ENCODE measurements around the gene CIT. TPM values are rescaled to one million over a fixed set of nuclear protein-coding genes. Genes with fewer than 3 reads are reported as not detected.
"Not testable (repeated sequence)": the region's sequence is repeated elsewhere in the genome, so short reads cannot be mapped to it uniquely, and the experiment has no call there.

Gene CIT
- polyA plus RNA-seq, 3 donors: 0.03 TPM; not detected in 2

DNA sequence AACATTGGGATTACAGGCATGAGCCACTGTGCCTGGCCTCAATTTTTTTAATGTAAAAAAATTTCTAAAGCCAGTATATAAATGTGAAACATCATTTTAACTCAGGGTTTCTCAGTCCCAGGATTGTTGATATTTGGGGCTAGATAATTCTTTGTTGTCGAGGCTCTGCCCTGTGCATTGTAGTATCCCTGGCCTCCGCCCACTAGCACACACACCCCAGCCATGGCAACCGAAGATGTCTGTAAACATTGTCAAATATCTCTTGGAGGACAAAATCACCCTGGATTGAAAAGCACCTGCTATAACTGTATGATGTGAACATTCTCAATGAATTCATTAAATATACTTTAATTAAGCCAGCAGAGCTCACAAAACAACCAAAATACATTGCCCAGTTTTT lies 8.4 kb upstream of the CIT start:
- H3K4me1 ChIP-seq (ENCODE audit: control insufficient read depth in 1 of 2, insufficient read depth in 2 of 2, low read length in 2 of 2): no peaks in the 10 kb centered on the region
- TF ChIP-seq, protein P1, sequence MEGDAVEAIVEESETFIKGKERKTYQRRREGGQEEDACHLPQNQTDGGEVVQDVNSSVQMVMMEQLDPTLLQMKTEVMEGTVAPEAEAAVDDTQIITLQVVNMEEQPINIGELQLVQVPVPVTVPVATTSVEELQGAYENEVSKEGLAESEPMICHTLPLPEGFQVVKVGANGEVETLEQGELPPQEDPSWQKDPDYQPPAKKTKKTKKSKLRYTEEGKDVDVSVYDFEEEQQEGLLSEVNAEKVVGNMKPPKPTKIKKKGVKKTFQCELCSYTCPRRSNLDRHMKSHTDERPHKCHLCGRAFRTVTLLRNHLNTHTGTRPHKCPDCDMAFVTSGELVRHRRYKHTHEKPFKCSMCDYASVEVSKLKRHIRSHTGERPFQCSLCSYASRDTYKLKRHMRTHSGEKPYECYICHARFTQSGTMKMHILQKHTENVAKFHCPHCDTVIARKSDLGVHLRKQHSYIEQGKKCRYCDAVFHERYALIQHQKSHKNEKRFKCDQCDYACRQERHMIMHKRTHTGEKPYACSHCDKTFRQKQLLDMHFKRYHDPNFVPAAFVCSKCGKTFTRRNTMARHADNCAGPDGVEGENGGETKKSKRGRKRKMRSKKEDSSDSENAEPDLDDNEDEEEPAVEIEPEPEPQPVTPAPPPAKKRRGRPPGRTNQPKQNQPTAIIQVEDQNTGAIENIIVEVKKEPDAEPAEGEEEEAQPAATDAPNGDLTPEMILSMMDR (IDR thresholded peaks at IDR 0.05): no peak
- Mint-ChIP-seq H3K36me3 (no peaks in the 10 kb centered on the region), H3K4me1 (peaks cover 3% of the 10 kb centered on the region), H3K27me3 (ENCODE audit: low read depth in 3 of 3) (peaks cover 2 to 25% (median 18%) of the 10 kb centered on the region in 3 donors), H3K4me3 (no peak overlapping the region), H3K9me3 (peaks cover 0 to 4% (median 0%) of the 10 kb centered on the region in 7 donors), H3K27ac (no peak overlapping the region)
- no peak overlapping the region for H2AFZ ChIP-seq (ENCODE audit: insufficient read depth, low read depth, low read length, poor library complexity, severe bottlenecking)
- no peak overlapping the region for H3K4me3 ChIP-seq (replicated peaks in 1 of 3; ENCODE audit: low read depth in 2 of 3, low read length in 3 of 3)
- intact Hi-C loops (cut with micrococcal nuclease): no loop called here
- no CpG with 5 or more reads among the region's 3 CpGs for WGBS (ENCODE audit: insufficient coverage)
- H3K9me3 ChIP-seq (replicated peaks in 1 of 2; ENCODE audit: control insufficient read depth in 1 of 2, insufficient read depth in 1 of 2, low read length in 2 of 2): no peaks in the 10 kb centered on the region
- H3K27me3 ChIP-seq (ENCODE audit: control insufficient read depth in 2 of 2, insufficient read depth in 2 of 2, low read length in 2 of 2): peaks cover 0 to 2% of the 10 kb centered on the region in 2 donors
- no peaks in the 10 kb centered on the region for H3K36me3 ChIP-seq (replicated peaks in 1 of 2; ENCODE audit: control insufficient read depth in 1 of 2, insufficient read depth in 2 of 2, low read length in 2 of 2)
- no peaks in the 10 kb centered on the region for H4K20me1 ChIP-seq (ENCODE audit: insufficient read depth, low read length)
- no peak overlapping the region for H3K9ac ChIP-seq (ENCODE audit: insufficient read depth, low read length, poor library complexity, severe bottlenecking)
- no peak overlapping the region for H3K27ac ChIP-seq (ENCODE audit: low read depth in 1 of 2, low read length in 2 of 2)
- no peak for DNase-seq
- no peak overlapping the region for H3K4me2 ChIP-seq (replicated peaks; ENCODE audit: extremely low read depth, low read length, poor library complexity, severe bottlenecking)
- no peaks in the 10 kb centered on the region for H3K79me2 ChIP-seq (ENCODE audit: insufficient read depth, low read length)

DNA sequence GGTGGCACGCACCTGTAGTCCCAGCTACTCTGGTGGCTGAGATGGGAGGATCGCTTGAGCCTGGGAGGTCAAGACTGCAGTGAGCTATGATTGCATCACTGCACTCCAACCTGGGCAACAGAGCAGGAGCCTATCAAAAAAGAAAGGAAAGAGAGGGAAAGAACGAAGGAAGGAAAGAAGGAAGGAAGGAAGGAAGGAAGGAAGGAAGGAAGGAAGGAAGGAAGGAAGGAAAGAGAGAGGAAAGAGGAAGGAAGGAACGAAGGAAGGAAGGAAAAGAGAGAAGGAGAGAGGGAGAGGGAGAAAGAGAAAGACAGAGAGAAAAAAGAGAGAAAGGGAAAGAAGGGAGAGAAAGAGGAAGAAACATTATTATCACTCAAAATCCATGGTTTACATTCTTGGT lies 6.7 kb upstream of the CIT start:
- H4K20me1 ChIP-seq (ENCODE audit: insufficient read depth, low read length); H3K4me3 ChIP-seq (replicated peaks in 1 of 3; ENCODE audit: low read depth in 2 of 3, low read length in 3 of 3); H3K79me2 ChIP-seq (ENCODE audit: insufficient read depth, low read length); H3K9me3 ChIP-seq (replicated peaks in 1 of 2; ENCODE audit: control insufficient read depth in 1 of 2, insufficient read depth in 1 of 2, low read length in 2 of 2); H3K36me3 ChIP-seq (replicated peaks in 1 of 2; ENCODE audit: control insufficient read depth in 1 of 2, insufficient read depth in 2 of 2, low read length in 2 of 2); H3K27ac ChIP-seq (ENCODE audit: low read depth in 1 of 2, low read length in 2 of 2); H3K4me1 ChIP-seq (ENCODE audit: control insufficient read depth in 1 of 2, insufficient read depth in 2 of 2, low read length in 2 of 2); intact Hi-C loops (cut with micrococcal nuclease); H3K4me2 ChIP-seq (replicated peaks; ENCODE audit: extremely low read depth, low read length, poor library complexity, severe bottlenecking); H3K9ac ChIP-seq (ENCODE audit: insufficient read depth, low read length, poor library complexity, severe bottlenecking); H3K4me1 Mint-ChIP-seq; H3K36me3 Mint-ChIP-seq; H2AFZ ChIP-seq (ENCODE audit: insufficient read depth, low read depth, low read length, poor library complexity, severe bottlenecking); H3K27me3 ChIP-seq (ENCODE audit: control insufficient read depth in 2 of 2, insufficient read depth in 2 of 2, low read length in 2 of 2); H3K9me3 Mint-ChIP-seq; H3K4me3 Mint-ChIP-seq; DNase-seq: not testable (repeated sequence)
- Mint-ChIP-seq H3K27ac (peak overlapping the region in 1 of 7 donors; percentile 69), H3K27me3 (ENCODE audit: low read depth in 3 of 3) (peaks cover 4 to 28% (median 18%) of the 10 kb centered on the region in 3 donors)
- 60% methylated on average over 4 of the region's 4 CpGs for WGBS (ENCODE audit: insufficient coverage)
